Measurements from ENCODE around the gene CYP2E1.

DNA sequence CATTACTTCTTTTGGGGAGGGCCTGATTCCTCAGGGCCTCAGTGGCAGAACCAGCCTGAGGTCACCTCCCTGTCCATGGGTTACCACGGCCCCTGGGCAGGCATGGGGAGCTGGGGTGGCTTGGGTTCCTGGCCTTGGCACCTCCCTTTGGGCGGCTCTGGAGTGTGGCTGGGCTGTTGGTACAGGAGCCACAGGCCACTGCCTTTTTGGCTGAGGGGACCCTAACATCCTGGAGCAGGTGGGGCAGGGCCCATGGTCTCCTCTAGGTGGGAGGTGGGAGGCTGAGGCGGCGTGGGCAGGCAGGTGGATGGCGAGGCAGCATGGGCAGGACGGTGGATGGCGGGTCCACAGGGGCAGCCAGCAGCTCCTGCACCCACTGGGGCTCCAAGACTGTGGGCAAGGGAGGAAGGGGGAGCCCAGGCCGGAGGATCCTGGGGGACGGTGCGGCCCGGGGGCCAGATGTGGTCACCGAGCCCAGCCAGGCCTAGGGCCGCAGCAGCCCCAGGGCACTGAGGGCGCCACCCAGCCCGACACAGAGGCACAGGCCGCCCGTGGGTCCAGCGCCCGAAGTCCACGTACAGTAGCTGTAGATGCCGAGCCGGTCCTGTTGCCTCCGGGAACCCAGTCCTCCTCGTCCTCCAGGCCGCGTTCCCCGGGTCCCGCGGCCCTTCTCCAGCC lies 40.6 kb downstream of the CYP2E1 start:
- no peak for TF ChIP-seq POLR2A (IDR thresholded peaks at IDR 0.05)
- TF ChIP-seq CTCF (IDR thresholded peaks at IDR 0.05) = no peak
